GM21447 (cell line): ENCODE measurements around the gene SDK1.
"Not testable (repeated sequence)": the region's sequence is repeated elsewhere in the genome, so short reads cannot be mapped to it uniquely, and the experiment has no call there.

Source experiments
- ATAC-seq: cut with Tn5 transposase; IDR thresholded peaks from one replicate; pipeline ENCODE4 v1.9.1; 2021; ENCODE audit not compliant: unreplicated experiment

Gene SDK1

GRCh38 chr7:4270268-4270667 lies 969.2 kb downstream of the SDK1 start:
- ATAC-seq: no peak

GRCh38 chr7:4270941-4271715 lies 970.1 kb downstream of the SDK1 start:
- no peak for ATAC-seq

GRCh38 chr7:4271716-4272015 lies 970.6 kb downstream of the SDK1 start:
- ATAC-seq: no peak

- no peak for ATAC-seq
Observed at GRCh38 chr7:4272141-4272540, 971.1 kb downstream of the SDK1 start.

- no peak for ATAC-seq
Observed at GRCh38 chr7:4273566-4274230, 972.6 kb downstream of the SDK1 start.

- no peak for ATAC-seq
Observed at GRCh38 chr7:4274286-4274685, 973.2 kb downstream of the SDK1 start.

- no peak for ATAC-seq
Observed at GRCh38 chr7:4277936-4278335, 976.9 kb downstream of the SDK1 start.

- ATAC-seq: no peak
Observed at GRCh38 chr7:4279216-4279615, 978.2 kb downstream of the SDK1 start.

GRCh38 chr7:4281231-4281993 lies 980.4 kb downstream of the SDK1 start:
- no peak for ATAC-seq

- no peak for ATAC-seq
Observed at GRCh38 chr7:4282434-4283223, 981.6 kb downstream of the SDK1 start.

- ATAC-seq: no peak
Observed at GRCh38 chr7:4286351-4286750, 985.3 kb downstream of the SDK1 start.

GRCh38 chr7:4288791-4289394 lies 987.8 kb downstream of the SDK1 start:
- ATAC-seq: no peak

- no peak for ATAC-seq
Observed at GRCh38 chr7:4297165-4297917, 996.3 kb downstream of the SDK1 start.

- ATAC-seq: no peak
Observed at GRCh38 chr7:4297918-4298219, 996.8 kb downstream of the SDK1 start.

GRCh38 chr7:4299431-4299830 lies 998.4 kb downstream of the SDK1 start:
- ATAC-seq: no peak

- ATAC-seq: no peak
Observed at GRCh38 chr7:4302203-4302905, 1001.3 kb downstream of the SDK1 start.

- no peak for ATAC-seq
Observed at GRCh38 chr7:4307316-4308204, 1006.5 kb downstream of the SDK1 start.

- no peak for ATAC-seq
Observed at GRCh38 chr7:4308205-4308590, 1007.1 kb downstream of the SDK1 start.

- not testable (repeated sequence) for ATAC-seq
Observed at GRCh38 chr7:4313911-4314310, 1012.9 kb downstream of the SDK1 start.
